HepG2 (cell line): Measurements from ENCODE around the gene OR6S1. TPM values are rescaled to one million over a fixed set of nuclear protein-coding genes. Genes with fewer than 3 reads are reported as not detected.

Experiments used
- ADNP ChIP-seq: sonication (generic); formaldehyde crosslinking; IDR thresholded peaks from 2 replicates; pipeline ENCODE4 v1.4.0; 2020; ENCODE audit warnings: missing genetic modification reagents
- ATF7 ChIP-seq, 2 experiments: fragments of 450-650 bp in 1 of 2; sonication (generic) in 1 of 2; formaldehyde crosslinking in 1 of 2; IDR thresholded peaks; 2 replicates each; pipeline versions ENCODE4 v1.4.0 to v1.6.1; 2016 to 2020; ENCODE audit warnings: antibody characterized with exemption in 1 of 2, mild to moderate bottlenecking in 1 of 2, missing genetic modification reagents in 1 of 2
- ATRX ChIP-seq: sonication (generic); formaldehyde crosslinking; IDR thresholded peaks from 2 replicates; pipeline ENCODE4 v1.4.0; 2020; ENCODE audit warnings: missing genetic modification reagents, borderline replicate concordance
- CEBPB ChIP-seq: IDR thresholded peaks from 2 replicates; pipeline ENCODE4 v1.6.1; 2011; ENCODE audit warnings: low read depth, low read length, improper control_type of control experiment, borderline replicate concordance
- DR1 ChIP-seq: sonication (generic); formaldehyde crosslinking; IDR thresholded peaks from 2 replicates; pipeline ENCODE4 v1.8.0; 2021; ENCODE audit warnings: mild to moderate bottlenecking, missing genetic modification reagents, inconsistent platforms
- GTF2F1 ChIP-seq: fragments of 150-350 bp; IDR thresholded peaks from 2 replicates; pipeline ENCODE4 v1.6.1; 2014; ENCODE audit warnings: low read length
- HMG20A ChIP-seq: IDR thresholded peaks from 2 replicates; pipeline ENCODE4 v1.6.1; 2016; ENCODE audit warnings: borderline replicate concordance
- KLF11 ChIP-seq: IDR thresholded peaks from 2 replicates; pipeline ENCODE4 v1.6.1; 2016; ENCODE audit warnings: missing compliant biosample characterization
- MIER2 ChIP-seq: IDR thresholded peaks from 2 replicates; pipeline ENCODE4 v1.6.1; 2016; ENCODE audit warnings: missing biosample characterization, missing genetic modification reagents
- REPIN1 ChIP-seq: sonication (generic); formaldehyde crosslinking; IDR thresholded peaks from 2 replicates; pipeline ENCODE4 v1.8.0; 2022; ENCODE audit warnings: missing genetic modification reagents, low read depth, mild to moderate bottlenecking, borderline replicate concordance
- polyA plus RNA-seq, 8 experiments: library from polyadenylated mRNA; depleted of rRNA in 3 of 8; stranded (reverse) in 7 of 8; unstranded in 1 of 8; fragments of >200 nt; fragmentation: Illumina TruSeq in 4 of 8; extraction: Trizol in 4 of 8; gene quantifications; 2 replicates each; pipeline versions ENCODE4 v1.2.1 to v1.2.3, GENCODE V29; 2011 to 2016; ENCODE audit warnings: low read depth in 4 of 8, missing spikeins in 1 of 8, mixed read lengths in 1 of 8; ENCODE audit not compliant: insufficient read depth in 1 of 8
- total RNA-seq, 5 experiments: library from RNA; depleted of rRNA; stranded (reverse); fragments of >200 nt; fragmentation: Illumina TruSeq; extraction: Trizol; gene quantifications; 2 replicates each; pipeline ENCODE4 v1.2.3, GENCODE V29; 2016; ENCODE audit warnings: low read depth in 1 of 5
- TF ChIP-seq, protein P1 (sequence below): sonication (generic); formaldehyde crosslinking; IDR thresholded peaks from 2 replicates; pipeline ENCODE4 v1.4.0; 2020; ENCODE audit warnings: missing genetic modification reagents
- TF ChIP-seq, protein P2 (sequence below): sonication (generic); formaldehyde crosslinking; conservative IDR thresholded peaks from 2 replicates; pipeline ENCODE4 v1.4.0; 2020; ENCODE audit warnings: missing genetic modification reagents
- TF ChIP-seq, protein P3 (sequence below): sonication (generic); formaldehyde crosslinking; IDR thresholded peaks from 2 replicates; pipeline ENCODE4 v1.4.0; 2020; ENCODE audit warnings: mild to moderate bottlenecking, missing genetic modification reagents
- TF ChIP-seq, protein P4 (sequence below): sonication (generic); formaldehyde crosslinking; IDR thresholded peaks from 2 replicates; pipeline ENCODE4 v1.5.0; 2020; ENCODE audit warnings: mild to moderate bottlenecking, missing genetic modification reagents, borderline replicate concordance
- TF ChIP-seq, protein P5 (sequence below): IDR thresholded peaks from 2 replicates; pipeline ENCODE4 v1.6.1; 2016

Gene OR6S1
- total and polyA plus RNA-seq, 2 of the 13 experiments (the other 11 are each of a cell fraction or from before 2014, with no cell fraction given) = 0.09 TPM; not detected in 1

DNA sequence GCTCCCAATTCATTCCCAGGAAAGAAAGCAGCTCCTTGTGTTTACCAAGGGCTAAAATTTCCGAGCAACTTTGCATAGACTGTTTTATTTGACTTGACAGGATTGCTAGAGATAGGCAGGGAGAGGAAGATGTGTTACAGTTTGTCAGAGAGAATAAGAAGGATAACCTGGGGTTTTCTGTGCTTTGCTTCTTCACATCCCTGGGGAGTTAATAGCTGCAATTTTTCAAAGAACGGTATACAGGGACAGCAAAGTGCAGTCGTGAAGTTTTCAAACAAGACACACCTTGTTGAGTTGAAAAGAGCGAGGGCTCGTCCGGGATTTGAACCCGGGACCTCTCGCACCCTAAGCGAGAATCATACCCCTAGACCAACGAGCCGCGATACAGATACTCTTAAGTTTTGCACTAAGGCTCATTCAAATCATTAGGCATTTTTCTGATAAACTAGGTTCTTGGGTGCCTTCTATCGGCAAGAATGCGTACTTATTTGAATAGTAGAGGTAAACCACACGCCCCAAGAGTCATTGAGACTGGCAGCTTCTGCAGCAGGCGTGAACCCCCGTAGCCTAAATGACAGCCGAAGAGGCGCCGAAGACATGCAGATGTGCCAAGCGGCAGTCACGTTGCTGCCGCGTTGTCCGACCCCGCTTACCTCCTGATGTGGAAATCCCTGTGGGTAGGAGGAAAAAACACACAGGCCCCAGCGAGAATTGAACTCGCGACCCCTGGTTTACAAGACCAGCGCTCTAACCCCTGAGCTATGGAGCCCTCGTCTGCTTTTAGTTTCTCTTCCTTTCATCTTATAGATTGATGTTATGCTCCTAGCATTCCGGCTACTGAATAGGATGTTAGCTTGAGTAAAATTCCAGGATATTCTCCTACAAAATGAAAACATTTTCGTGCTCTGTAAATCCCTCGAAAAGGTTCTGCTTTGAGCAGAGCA, 28.1 kb downstream of the OR6S1 start (continued):
- TF ChIP-seq, protein P1, sequence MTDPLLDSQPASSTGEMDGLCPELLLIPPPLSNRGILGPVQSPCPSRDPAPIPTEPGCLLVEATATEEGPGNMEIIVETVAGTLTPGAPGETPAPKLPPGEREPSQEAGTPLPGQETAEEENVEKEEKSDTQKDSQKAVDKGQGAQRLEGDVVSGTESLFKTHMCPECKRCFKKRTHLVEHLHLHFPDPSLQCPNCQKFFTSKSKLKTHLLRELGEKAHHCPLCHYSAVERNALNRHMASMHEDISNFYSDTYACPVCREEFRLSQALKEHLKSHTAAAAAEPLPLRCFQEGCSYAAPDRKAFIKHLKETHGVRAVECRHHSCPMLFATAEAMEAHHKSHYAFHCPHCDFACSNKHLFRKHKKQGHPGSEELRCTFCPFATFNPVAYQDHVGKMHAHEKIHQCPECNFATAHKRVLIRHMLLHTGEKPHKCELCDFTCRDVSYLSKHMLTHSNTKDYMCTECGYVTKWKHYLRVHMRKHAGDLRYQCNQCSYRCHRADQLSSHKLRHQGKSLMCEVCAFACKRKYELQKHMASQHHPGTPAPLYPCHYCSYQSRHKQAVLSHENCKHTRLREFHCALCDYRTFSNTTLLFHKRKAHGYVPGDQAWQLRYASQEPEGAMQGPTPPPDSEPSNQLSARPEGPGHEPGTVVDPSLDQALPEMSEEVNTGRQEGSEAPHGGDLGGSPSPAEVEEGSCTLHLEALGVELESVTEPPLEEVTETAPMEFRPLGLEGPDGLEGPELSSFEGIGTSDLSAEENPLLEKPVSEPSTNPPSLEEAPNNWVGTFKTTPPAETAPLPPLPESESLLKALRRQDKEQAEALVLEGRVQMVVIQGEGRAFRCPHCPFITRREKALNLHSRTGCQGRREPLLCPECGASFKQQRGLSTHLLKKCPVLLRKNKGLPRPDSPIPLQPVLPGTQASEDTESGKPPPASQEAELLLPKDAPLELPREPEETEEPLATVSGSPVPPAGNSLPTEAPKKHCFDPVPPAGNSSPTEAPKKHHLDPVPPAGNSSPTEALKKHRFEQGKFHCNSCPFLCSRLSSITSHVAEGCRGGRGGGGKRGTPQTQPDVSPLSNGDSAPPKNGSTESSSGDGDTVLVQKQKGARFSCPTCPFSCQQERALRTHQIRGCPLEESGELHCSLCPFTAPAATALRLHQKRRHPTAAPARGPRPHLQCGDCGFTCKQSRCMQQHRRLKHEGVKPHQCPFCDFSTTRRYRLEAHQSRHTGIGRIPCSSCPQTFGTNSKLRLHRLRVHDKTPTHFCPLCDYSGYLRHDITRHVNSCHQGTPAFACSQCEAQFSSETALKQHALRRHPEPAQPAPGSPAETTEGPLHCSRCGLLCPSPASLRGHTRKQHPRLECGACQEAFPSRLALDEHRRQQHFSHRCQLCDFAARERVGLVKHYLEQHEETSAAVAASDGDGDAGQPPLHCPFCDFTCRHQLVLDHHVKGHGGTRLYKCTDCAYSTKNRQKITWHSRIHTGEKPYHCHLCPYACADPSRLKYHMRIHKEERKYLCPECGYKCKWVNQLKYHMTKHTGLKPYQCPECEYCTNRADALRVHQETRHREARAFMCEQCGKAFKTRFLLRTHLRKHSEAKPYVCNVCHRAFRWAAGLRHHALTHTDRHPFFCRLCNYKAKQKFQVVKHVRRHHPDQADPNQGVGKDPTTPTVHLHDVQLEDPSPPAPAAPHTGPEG (CRISPR knock-in tag) = peak; percentile 83; the same call in 1 of the 2 replicates
- TF ChIP-seq HMG20A (CRISPR knock-in tag) = no peak
- peak; percentile 81; the same call in 1 of the 2 replicates for TF ChIP-seq DR1
- 0 out of 2 replicates have a peak, but pooled peaks have one; percentile 20 for TF ChIP-seq KLF11 (CRISPR knock-in tag)
- TF ChIP-seq MIER2 (CRISPR knock-in tag) = peak; percentile 56
- peak; percentile 79 for TF ChIP-seq CEBPB
- TF ChIP-seq, protein P2, sequence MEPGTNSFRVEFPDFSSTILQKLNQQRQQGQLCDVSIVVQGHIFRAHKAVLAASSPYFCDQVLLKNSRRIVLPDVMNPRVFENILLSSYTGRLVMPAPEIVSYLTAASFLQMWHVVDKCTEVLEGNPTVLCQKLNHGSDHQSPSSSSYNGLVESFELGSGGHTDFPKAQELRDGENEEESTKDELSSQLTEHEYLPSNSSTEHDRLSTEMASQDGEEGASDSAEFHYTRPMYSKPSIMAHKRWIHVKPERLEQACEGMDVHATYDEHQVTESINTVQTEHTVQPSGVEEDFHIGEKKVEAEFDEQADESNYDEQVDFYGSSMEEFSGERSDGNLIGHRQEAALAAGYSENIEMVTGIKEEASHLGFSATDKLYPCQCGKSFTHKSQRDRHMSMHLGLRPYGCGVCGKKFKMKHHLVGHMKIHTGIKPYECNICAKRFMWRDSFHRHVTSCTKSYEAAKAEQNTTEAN (CRISPR knock-in tag) = 0 out of 2 replicates have a peak, but pooled peaks have one; percentile 4
- TF ChIP-seq, protein P3, sequence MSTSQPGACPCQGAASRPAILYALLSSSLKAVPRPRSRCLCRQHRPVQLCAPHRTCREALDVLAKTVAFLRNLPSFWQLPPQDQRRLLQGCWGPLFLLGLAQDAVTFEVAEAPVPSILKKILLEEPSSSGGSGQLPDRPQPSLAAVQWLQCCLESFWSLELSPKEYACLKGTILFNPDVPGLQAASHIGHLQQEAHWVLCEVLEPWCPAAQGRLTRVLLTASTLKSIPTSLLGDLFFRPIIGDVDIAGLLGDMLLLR (CRISPR knock-in tag) = no peak; the same call in 1 of the 2 replicates
- TF ChIP-seq REPIN1 (CRISPR knock-in tag) = peak; percentile 96
- no peak for TF ChIP-seq ATRX (CRISPR knock-in tag)
- TF ChIP-seq, protein P4, sequence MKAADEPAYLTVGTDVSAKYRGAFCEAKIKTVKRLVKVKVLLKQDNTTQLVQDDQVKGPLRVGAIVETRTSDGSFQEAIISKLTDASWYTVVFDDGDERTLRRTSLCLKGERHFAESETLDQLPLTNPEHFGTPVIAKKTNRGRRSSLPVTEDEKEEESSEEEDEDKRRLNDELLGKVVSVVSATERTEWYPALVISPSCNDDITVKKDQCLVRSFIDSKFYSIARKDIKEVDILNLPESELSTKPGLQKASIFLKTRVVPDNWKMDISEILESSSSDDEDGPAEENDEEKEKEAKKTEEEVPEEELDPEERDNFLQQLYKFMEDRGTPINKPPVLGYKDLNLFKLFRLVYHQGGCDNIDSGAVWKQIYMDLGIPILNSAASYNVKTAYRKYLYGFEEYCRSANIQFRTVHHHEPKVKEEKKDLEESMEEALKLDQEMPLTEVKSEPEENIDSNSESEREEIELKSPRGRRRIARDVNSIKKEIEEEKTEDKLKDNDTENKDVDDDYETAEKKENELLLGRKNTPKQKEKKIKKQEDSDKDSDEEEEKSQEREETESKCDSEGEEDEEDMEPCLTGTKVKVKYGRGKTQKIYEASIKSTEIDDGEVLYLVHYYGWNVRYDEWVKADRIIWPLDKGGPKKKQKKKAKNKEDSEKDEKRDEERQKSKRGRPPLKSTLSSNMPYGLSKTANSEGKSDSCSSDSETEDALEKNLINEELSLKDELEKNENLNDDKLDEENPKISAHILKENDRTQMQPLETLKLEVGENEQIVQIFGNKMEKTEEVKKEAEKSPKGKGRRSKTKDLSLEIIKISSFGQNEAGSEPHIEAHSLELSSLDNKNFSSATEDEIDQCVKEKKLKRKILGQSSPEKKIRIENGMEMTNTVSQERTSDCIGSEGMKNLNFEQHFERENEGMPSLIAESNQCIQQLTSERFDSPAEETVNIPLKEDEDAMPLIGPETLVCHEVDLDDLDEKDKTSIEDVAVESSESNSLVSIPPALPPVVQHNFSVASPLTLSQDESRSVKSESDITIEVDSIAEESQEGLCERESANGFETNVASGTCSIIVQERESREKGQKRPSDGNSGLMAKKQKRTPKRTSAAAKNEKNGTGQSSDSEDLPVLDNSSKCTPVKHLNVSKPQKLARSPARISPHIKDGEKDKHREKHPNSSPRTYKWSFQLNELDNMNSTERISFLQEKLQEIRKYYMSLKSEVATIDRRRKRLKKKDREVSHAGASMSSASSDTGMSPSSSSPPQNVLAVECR (CRISPR knock-in tag) = peak; percentile 88
- peak; percentile 82 for TF ChIP-seq ADNP (CRISPR knock-in tag)
- no peak for TF ChIP-seq ATF7 (IDR thresholded peaks at IDR 0.05)
- TF ChIP-seq ATF7 (CRISPR knock-in tag; IDR thresholded peaks at IDR 0.05) = peak; percentile 25; the same call in 1 of the 2 replicates
- TF ChIP-seq, protein P5, sequence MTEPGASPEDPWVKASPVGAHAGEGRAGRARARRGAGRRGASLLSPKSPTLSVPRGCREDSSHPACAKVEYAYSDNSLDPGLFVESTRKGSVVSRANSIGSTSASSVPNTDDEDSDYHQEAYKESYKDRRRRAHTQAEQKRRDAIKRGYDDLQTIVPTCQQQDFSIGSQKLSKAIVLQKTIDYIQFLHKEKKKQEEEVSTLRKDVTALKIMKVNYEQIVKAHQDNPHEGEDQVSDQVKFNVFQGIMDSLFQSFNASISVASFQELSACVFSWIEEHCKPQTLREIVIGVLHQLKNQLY (CRISPR knock-in tag) = peak; percentile 80; the same call in 1 of the 2 replicates
- TF ChIP-seq GTF2F1 = peak; percentile 55; the same call in 1 of the 2 replicates
